HG02763 (cell line): Measurements from ENCODE around the gene INPPL1.

Experiments
- ATAC-seq: cut with Tn5 transposase; IDR thresholded peaks from one replicate; pipeline ENCODE4 v1.9.1; 2021; ENCODE audit warnings: mild to moderate bottlenecking, moderate library complexity; ENCODE audit not compliant: unreplicated experiment

INPPL1 gene

DNA sequence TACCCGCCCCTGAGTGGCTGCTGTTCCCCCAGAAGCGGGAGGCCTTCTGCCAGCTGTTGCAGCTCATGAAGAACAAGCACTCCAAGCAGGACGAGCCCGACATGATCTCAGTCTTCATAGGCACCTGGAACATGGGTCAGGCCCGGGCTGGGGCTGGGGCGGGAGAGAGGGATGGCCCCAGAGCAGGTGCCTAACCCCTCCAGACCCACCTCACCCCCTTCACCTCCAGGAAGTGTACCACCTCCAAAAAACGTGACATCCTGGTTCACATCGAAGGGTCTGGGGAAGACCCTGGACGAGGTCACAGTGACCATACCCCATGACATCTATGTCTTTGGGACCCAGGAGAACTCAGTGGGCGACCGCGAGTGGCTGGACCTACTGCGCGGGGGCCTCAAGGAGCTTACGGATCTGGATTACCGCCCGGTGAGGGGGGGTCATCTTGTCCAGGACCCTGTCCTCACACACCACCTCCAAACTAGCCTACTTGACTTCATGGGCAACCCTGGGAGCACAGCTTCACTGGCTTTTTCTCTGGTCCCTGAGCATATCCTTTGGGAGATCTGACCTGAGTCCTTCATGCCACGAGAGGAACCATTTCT lies 6.3 kb downstream of the INPPL1 start:
- no peak for ATAC-seq

DNA sequence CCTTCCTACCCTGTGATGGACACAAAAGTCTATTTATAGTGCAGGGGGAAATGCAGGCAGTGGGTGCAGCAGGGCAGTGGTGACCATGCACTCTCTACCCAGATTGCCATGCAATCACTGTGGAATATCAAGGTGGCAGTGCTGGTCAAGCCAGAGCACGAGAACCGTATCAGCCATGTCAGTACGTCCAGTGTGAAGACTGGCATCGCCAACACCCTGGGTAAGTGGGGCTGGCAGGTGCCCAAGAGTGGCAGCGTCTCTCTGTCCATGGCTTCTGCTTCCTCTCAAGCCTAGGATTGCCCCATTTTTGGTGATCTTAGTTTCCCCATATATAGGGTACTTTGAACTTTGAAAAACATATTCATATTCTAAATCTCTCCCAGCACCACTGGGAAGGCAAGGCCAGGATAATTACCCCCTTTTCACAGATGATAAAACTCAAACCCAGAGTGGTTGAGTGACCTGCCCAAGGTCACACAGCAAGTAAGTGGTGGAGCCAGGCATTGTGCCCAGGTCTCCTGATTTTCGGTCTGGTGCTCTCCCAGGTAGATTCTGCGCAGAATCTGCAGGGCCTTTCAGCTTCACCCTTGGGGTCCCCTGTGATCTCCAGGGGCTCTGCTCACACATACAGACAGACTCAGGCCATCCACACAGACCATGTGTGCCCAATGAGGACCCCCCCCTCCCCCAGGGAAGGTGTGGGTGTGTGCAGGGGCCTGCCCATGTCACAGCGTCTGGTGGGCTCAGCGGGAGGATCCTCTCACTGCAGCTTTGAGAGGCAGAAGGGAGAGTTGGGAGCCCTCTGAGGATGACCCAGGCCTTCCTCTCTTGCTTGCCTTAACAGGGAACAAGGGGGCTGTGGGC lies 7.1 kb downstream of the INPPL1 start:
- no peak for ATAC-seq

DNA sequence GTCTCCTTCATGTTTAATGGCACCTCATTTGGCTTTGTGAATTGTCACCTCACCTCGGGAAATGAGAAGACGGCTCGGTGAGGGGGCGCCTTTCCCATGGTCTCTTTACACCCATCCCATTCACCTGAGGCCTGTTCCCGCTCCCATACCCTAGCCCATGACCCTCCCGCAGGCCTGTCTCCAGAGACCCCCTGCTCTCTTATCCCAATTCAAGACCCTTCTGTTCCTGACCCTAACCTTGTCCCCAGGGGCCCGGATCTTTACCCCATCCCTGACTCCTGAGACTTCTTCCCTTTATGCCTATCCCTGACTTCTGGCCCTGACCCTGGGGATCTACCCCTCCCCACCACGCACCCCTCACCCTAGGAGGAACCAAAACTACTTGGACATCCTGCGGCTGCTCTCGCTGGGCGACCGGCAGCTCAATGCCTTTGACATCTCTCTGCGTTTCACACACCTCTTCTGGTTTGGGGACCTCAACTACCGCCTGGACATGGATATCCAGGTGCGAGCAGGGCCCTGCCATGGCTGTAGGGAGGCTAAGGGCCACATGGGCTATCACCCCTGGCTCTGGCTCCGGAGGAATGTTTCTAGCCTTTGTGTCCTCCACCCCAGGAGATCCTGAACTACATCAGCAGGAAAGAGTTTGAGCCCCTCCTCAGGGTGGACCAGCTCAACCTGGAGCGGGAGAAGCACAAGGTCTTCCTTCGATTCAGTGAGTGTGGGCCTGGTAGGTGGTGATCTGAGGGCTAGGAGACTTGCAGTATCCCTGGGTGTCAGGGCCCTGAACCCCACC lies 7.9 kb downstream of the INPPL1 start:
- no peak for ATAC-seq

DNA sequence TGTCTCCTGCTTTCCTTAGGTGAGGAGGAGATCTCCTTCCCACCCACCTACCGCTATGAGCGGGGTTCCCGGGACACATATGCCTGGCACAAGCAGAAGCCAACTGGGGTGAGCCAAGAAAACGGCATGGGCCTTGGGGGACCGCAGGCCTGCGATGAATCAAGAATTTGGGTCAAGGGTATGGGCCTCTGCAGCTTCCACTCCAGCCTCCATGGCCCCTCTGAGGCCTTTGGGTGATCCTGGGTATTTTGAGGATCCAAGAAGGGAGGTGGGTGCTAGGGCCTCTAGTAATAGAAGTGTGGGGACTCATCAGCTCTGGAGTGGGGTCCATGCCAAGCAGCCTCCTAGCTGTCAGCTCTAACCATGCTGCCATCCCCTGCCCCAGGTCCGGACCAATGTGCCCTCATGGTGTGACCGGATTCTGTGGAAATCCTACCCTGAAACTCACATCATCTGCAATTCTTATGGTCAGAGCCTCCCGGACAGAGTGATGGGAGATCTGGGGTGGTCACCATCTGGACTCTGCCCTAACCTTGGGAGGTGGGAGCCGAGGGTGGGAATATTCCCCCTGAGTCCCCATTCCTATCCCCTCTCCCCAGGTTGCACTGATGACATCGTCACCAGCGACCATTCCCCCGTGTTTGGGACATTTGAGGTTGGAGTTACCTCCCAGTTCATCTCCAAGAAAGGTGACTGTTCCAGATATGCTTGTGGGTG lies 8.6 kb downstream of the INPPL1 start:
- ATAC-seq, result no peak

DNA sequence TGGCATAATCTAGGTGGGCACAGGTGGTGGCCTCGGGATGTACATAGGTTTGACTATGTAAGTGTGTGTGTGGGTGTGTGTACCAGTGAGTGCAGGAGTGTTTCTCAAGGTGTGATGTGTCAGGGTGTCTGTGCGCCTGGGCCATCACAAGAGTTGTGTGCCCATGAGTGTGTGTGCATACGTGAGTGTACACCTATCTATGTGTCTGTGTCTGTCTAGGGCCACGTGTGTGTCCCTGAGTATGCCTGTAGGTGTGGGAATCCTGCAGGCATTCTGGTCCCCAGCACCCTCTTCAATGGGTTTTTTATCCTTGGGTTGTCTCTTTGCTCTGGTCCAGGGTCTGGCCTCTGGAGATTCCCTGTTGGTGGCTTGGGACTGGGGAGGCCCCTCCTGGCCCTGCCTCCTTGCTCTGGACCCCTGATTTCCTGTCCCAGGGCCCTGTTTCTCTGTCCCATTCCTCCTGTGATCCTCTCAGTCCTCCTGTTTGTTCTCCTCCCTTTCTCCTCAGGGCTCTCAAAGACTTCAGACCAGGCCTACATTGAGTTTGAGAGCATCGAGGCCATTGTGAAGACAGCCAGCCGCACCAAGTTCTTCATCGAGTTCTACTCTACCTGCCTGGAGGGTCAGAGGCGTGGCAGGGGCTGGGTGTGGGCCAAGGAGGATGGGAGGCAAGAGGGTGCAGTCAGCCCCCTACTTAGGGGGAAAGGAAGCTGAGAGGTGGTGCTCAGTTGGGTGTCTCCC lies 9.4 kb downstream of the INPPL1 start:
- ATAC-seq, result no peak

DNA sequence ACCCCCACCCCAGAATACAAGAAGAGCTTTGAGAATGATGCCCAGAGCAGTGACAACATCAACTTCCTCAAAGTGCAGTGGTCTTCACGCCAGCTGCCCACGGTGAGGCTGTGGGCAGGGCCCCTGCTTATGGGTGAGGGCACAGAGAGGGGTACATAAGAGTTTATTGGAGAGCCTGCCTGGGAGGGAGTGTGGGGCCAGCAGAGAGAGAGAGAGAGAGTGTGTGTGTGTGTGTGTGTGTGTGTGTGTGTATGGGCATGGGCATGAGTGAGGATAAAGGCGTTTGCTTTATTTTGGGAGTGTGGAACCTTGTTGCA lies 9.9 kb downstream of the INPPL1 start:
- ATAC-seq, result no peak

DNA sequence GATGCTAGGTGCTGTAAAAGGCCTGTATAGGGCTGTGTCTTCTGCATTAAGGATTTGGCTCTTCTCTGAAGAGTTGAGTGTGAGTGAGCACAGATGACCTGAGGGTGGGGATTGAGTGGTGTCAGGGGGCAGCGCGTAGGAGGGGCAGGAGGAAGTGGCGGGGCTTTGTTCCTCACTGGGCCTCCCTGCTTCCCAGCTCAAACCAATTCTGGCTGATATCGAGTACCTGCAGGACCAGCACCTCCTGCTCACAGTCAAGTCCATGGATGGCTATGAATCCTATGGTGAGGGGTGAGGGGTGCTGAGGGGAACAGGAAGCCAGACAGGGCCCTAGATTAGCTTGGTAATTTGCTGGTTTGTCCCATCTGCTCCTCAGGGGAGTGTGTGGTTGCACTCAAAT lies 10.4 kb downstream of the INPPL1 start:
- no peak for ATAC-seq

DNA sequence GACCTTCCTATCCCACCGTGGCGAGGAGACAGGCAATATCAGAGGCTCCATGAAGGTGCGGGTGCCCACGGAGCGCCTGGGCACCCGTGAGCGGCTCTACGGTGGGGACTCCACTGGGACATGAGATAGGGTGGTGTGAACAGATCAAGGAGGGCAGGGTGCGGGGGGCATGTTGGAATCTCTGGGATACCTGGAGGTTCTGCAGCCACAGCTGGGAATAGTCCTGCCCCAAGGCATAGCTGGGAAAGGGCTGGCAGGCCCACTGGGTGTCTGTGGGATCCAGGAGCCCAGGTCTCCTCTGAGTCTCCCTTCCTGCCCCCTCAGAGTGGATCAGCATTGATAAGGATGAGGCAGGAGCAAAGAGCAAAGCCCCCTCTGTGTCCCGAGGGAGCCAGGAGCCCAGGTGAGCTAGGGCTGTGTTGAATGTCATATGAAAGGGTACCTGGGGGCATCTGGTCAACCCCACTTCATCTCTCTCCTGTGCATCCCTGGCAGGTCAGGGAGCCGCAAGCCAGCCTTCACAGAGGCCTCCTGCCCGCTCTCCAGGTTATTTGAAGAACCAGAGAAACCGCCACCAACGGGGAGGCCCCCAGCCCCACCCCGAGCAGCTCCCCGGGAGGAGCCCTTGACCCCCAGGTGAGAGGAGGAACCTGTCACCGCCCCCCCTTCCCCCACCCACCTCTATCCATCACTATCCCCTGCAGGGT lies 10.9 kb downstream of the INPPL1 start:
- ATAC-seq, result no peak

DNA sequence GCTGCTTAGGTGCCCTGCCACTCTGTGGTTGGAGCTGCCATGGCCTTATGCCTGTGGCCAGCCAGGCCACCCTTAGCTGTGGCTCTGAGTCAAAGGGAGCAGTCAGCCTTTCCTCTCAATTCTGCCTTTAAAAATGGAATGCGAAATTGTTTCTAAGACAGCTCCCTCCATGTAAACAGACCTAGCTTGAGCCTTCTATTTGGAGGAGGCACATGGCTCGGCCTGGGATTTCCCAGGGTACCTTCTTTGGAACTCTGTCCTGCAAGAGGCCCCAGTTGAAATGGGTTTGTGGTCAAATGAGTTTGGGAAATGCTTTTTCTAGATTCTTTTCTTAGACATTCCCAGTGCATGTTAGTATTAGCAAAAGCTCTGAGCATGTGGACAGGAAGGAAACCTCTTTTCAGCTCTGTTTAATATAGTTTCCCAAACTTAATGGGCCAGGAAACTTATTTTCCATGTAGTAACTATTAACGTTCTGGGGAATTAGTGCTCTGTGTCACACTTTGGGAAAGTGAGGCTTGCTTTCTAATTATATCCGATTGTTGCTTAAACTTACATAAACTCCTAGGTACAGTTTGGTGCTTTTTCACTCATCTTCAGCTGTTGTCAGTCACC lies 11.6 kb downstream of the INPPL1 start:
- no peak for ATAC-seq

DNA sequence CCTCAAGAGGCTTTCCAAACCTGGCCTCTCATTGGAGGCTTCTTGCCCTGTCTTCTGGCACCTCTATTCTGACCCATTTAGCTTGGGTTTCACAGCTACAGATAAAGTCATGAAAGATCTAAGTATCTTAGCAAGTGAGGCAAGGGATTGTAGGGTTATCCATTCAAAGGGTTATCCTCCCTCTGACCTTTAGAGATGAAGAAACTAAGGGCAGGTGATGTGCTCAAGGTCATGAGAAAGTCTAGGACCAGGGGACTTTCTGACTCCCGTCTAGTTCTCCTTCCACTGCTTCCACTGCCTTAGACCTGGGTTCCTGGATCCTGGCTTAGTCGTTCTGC lies 12.2 kb downstream of the INPPL1 start:
- ATAC-seq, result no peak

DNA sequence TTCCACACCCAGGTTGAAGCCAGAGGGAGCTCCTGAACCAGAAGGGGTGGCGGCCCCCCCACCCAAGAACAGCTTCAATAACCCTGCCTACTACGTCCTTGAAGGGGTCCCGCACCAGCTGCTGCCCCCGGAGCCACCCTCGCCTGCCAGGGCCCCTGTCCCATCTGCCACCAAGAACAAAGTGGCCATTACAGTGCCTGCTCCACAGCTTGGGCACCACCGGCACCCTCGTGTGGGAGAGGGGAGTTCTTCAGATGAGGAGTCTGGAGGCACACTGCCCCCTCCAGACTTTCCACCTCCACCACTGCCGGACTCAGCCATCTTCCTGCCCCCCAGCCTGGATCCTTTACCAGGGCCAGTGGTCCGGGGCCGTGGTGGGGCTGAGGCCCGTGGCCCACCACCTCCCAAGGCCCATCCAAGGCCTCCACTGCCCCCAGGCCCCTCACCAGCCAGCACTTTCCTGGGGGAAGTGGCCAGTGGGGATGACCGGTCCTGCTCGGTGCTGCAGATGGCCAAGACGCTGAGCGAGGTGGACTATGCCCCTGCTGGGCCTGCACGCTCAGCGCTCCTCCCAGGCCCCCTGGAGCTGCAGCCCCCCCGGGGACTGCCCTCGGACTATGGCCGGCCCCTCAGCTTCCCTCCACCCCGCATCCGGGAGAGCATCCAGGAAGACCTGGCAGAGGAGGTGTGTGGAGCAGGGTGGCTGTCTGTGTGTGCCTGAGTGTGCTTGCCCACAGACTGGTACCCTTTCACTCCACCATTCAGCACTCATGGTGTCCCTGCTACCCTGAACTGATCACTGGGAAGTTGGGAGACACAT lies 12.8 kb downstream of the INPPL1 start:
- ATAC-seq, result no peak

DNA sequence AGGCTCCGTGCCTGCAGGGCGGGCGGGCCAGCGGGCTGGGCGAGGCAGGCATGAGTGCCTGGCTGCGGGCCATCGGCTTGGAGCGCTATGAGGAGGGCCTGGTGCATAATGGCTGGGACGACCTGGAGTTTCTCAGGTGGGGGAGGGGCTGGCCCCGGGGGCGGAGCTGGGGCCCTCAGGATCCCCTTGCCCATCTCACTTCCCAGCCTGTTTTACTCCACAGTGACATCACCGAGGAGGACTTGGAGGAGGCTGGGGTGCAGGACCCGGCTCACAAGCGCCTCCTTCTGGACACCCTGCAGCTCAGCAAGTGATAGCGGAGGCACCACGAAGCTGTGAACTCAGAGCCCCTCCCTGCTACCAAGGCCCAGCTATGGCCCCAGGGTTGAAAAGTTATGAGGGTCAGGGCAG lies 13.5 kb downstream of the INPPL1 start:
- no peak for ATAC-seq

DNA sequence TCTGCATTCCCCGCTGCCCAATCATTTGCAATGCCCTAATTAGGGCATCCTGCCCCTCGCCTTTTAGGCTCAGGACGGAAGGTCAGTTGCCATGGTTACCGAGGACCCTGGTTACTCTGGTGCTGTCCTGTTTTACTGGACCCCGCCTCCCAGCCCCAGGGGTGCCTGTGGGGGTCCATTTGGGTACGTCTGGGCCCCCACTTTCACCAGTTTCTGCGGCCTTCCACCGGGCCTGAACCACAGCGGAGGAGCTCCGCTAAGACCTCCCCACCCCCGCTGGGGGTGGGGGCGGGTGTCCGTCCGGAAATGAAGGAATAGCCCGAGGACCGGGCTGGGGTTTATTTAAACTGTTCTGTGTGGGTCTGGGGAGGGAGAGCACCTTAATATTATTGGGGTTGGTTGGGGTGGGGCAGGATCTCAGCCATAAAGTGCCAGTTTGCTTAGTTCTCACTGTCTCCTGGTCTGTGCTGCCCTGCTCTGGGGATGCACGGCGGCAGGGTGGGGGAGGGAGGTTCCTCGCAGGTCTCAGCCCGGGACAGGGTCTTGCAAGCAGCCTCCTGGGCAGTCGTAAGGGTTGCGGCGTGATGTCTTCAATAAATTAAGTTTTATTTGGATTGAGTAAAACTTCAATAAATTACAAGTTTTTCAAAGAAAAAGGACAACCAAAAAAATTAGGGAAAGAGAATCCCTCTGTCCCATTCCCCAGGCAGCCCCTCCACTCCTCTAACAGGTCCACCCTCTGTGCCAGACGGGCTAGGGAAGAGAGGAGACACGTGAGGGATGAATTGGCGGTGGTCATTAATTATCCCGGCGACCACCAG lies 14.1 kb downstream of the INPPL1 start:
- ATAC-seq, result no peak

DNA sequence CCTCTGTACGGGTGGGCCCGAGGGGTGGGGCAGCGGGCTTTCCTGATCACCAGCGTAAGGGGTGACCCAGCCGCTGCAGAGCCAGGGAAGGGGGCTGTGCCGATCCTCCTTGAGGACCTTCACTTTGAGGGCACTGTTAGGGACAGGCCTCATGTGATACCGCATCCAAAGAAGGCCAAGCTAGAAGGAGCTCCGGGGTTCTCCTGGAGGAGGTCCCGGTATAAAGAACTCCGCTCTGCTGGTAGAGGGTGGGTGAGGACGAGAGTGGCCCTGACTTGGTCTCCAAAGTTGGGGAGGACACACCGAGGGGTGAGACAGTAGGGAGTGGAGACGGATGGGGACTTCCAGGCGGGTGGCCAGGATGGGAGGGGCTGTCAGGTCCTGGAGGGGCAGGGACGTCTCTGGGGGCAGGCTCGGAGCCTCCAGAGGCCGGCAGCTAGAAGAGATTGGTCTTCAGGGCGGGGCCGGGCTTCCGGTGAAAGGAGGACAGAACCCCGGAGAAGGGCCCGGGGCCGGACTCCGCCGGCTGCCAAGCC lies 14.8 kb downstream of the INPPL1 start:
- ATAC-seq, result no peak

DNA sequence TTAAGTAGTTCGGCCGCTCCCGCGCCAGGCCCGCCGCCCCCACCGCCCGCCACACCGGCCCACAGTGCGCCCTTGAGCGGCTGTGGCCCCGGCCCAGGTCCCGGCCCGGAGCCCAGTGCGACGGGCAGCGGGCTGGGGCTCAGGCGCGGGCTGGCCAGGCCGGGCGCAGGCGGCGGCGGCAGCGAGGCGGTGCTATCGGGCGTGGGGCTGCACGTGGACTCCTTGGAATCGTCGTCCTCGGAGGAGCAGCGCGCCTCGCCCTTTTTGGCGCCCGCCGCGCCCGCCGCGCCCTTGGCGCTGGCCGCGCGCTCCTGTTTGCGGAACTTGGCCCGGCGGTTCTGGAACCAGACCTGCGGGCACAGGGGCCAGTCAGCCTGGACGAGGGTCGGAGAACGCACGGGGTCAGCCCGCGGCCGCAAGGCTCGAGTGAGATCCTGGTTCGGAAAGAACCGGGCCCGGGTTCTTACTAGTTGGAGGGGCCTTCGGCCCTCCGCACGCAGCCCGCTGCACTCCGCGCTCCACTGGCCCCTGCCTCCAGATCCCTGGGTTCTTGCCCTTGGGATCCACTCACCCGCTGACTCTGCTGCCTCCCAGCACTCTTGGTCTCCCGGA lies 15.4 kb downstream of the INPPL1 start:
- ATAC-seq, result no peak

DNA sequence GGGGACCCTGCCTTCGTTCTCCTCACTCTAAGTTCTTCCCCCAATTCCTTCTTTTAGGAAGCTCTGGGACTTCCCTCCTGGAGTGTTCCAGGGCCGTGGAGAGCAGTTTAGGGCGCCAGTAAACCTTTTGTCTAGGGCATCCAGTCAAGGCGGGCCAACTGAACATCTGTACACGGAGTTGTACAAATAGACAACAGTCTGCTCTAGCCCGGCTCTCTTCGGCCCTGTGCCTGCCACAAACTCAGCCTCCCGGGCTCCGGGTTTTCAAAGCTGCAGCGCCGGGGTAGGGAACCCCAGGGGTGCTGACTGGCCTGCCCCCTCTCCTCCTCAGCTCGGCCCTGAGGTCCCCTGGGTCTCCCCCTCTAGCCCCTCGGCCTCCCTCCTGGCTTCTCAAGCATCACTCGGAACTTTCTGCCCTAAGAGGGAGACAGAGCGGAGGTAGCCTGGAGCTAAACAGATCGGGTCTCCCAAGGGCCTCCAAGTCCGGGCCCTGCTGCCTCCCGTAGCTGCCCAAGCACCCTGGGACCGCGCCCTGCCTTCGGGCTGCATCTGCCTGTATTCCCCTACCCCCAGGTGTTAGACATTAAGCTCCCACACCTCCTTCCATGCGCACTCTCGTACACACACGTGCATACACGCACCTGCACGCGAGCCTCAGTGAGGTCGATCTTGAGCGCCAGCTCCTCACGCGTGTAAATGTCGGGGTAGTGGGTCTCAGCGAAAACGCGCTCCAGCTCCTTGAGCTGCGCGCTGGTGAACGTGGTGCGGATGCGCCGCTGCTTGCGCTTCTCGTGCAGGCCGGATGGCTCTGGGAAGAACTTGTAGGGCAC lies 16.1 kb downstream of the INPPL1 start:
- no peak for ATAC-seq
